GM18517 (cell line): Measurements from ENCODE around the gene MALSU1.

ENCODE experiments used
- ATAC-seq: cut with Tn5 transposase; IDR thresholded peaks from one replicate; pipeline ENCODE4 v1.9.1; 2021; ENCODE audit warnings: mild to moderate bottlenecking, moderate library complexity; ENCODE audit not compliant: unreplicated experiment

Gene MALSU1

GRCh38 chr7:23335136-23335535, 36.0 kb downstream of the MALSU1 start:
- ATAC-seq = no peak

- ATAC-seq = no peak
Observed at GRCh38 chr7:23335621-23336020, 36.5 kb downstream of the MALSU1 start.

GRCh38 chr7:23336086-23336485, 36.9 kb downstream of the MALSU1 start:
- no peak for ATAC-seq

- no peak for ATAC-seq
Observed at GRCh38 chr7:23336799-23337283, 37.7 kb downstream of the MALSU1 start.

GRCh38 chr7:23337374-23337773, 38.2 kb downstream of the MALSU1 start:
- ATAC-seq = no peak

- no peak for ATAC-seq
Observed at GRCh38 chr7:23338439-23338838, 39.3 kb downstream of the MALSU1 start.

GRCh38 chr7:23338863-23339262, 39.7 kb downstream of the MALSU1 start:
- no peak for ATAC-seq

GRCh38 chr7:23341846-23342598, 42.9 kb downstream of the MALSU1 start:
- ATAC-seq = no peak

- ATAC-seq = no peak
Observed at GRCh38 chr7:23343102-23343501, 44.0 kb downstream of the MALSU1 start.

GRCh38 chr7:23343806-23344475, 44.8 kb downstream of the MALSU1 start:
- ATAC-seq = no peak

- ATAC-seq = no peak
Observed at GRCh38 chr7:23345601-23346000, 46.5 kb downstream of the MALSU1 start.

- no peak for ATAC-seq
Observed at GRCh38 chr7:23346316-23346715, 47.2 kb downstream of the MALSU1 start.

GRCh38 chr7:23347033-23347681, 48.0 kb downstream of the MALSU1 start:
- ATAC-seq = no peak

- ATAC-seq = no peak
Observed at GRCh38 chr7:23347682-23348180, 48.6 kb downstream of the MALSU1 start.

GRCh38 chr7:23349484-23350157, 50.5 kb downstream of the MALSU1 start:
- no peak for ATAC-seq

GRCh38 chr7:23350466-23350865, 51.3 kb downstream of the MALSU1 start:
- ATAC-seq = no peak

- peak; percentile 54 for ATAC-seq
Observed at GRCh38 chr7:23353172-23353571, 54.0 kb downstream of the MALSU1 start.

GRCh38 chr7:23356168-23356567, 57.0 kb downstream of the MALSU1 start:
- ATAC-seq = no peak

GRCh38 chr7:23356726-23357125, 57.6 kb downstream of the MALSU1 start:
- ATAC-seq = no peak

- no peak for ATAC-seq
Observed at GRCh38 chr7:23357190-23358093, 58.3 kb downstream of the MALSU1 start.
